HepG2 (cell line): Measurements from ENCODE around the gene PSMD5. TPM values are rescaled to one million over a fixed set of nuclear protein-coding genes. Genes with fewer than 3 reads are reported as not detected.

Source experiments
- ATF3 ChIP-seq: sonication (generic); formaldehyde crosslinking; IDR thresholded peaks from 2 replicates; pipeline ENCODE4 v1.4.0; 2020; ENCODE audit warnings: missing genetic modification reagents
- HMGXB3 ChIP-seq: sonication (generic); formaldehyde crosslinking; IDR thresholded peaks from 2 replicates; pipeline ENCODE4 v1.4.0; 2020; ENCODE audit warnings: missing genetic modification reagents, borderline replicate concordance
- TAF15 ChIP-seq: fragments of 200-400 bp; formaldehyde crosslinking; IDR thresholded peaks from one replicate; pipeline ENCODE4 v1.6.1; 2018; ENCODE audit warnings: mild to moderate bottlenecking, low read depth, low read length; ENCODE audit not compliant: poor library complexity, severe bottlenecking
- ZBTB4 ChIP-seq: sonication (generic); formaldehyde crosslinking; IDR thresholded peaks from 2 replicates; pipeline ENCODE4 v1.4.0; 2020; ENCODE audit warnings: missing genetic modification reagents, mild to moderate bottlenecking, borderline replicate concordance
- ZHX1 ChIP-seq: sonication (generic); formaldehyde crosslinking; IDR thresholded peaks from 2 replicates; pipeline ENCODE4 v1.8.1; 2022; ENCODE audit warnings: low read depth, mild to moderate bottlenecking, missing genetic modification reagents
- ZKSCAN8 ChIP-seq: IDR thresholded peaks from 2 replicates; pipeline ENCODE4 v1.6.1; 2016; ENCODE audit warnings: borderline replicate concordance, missing genetic modification reagents, missing compliant biosample characterization
- ZNF138 ChIP-seq: sonication (generic); formaldehyde crosslinking; IDR thresholded peaks from 2 replicates; pipeline ENCODE4 v1.5.0; 2020; ENCODE audit warnings: mild to moderate bottlenecking, low read depth, missing genetic modification reagents
- ZNF205 ChIP-seq: IDR thresholded peaks from 2 replicates; pipeline ENCODE4 v1.6.1; 2018; ENCODE audit warnings: missing biosample characterization, missing genetic modification reagents
- ZNF264 ChIP-seq: sonication (generic); formaldehyde crosslinking; IDR thresholded peaks from 2 replicates; pipeline ENCODE4 v1.4.0; 2020; ENCODE audit warnings: missing genetic modification reagents
- ZNF33A ChIP-seq: sonication (generic); formaldehyde crosslinking; IDR thresholded peaks from 2 replicates; pipeline ENCODE4 v1.5.1; 2020; ENCODE audit warnings: missing genetic modification reagents, mild to moderate bottlenecking, moderate library complexity, borderline replicate concordance
- ZNF343 ChIP-seq: sonication (generic); formaldehyde crosslinking; IDR thresholded peaks from 2 replicates; pipeline ENCODE4 v1.4.0; 2020; ENCODE audit warnings: mild to moderate bottlenecking, missing genetic modification reagents
- ZNF704 ChIP-seq: sonication (generic); formaldehyde crosslinking; IDR thresholded peaks from 2 replicates; pipeline ENCODE4 v1.8.1; 2023; ENCODE audit warnings: mild to moderate bottlenecking, inconsistent platforms, moderate library complexity, missing genetic modification reagents, borderline replicate concordance
- ZNF766 ChIP-seq: sonication (generic); formaldehyde crosslinking; IDR thresholded peaks from 2 replicates; pipeline ENCODE4 v1.5.0; 2020; ENCODE audit warnings: missing genetic modification reagents, borderline replicate concordance
- ZNF883 ChIP-seq: sonication (generic); formaldehyde crosslinking; IDR thresholded peaks from 2 replicates; pipeline ENCODE4 v1.5.1; 2020; ENCODE audit warnings: mild to moderate bottlenecking, missing genetic modification reagents; ENCODE audit errors: not compliant biosample characterization
- polyA plus RNA-seq, 8 experiments: library from polyadenylated mRNA; depleted of rRNA in 3 of 8; stranded (reverse) in 7 of 8; unstranded in 1 of 8; fragments of >200 nt; fragmentation: Illumina TruSeq in 4 of 8; extraction: Trizol in 4 of 8; gene quantifications; 2 replicates each; pipeline versions ENCODE4 v1.2.1 to v1.2.3, GENCODE V29; 2011 to 2016; ENCODE audit warnings: low read depth in 4 of 8, missing spikeins in 1 of 8, mixed read lengths in 1 of 8; ENCODE audit not compliant: insufficient read depth in 1 of 8
- total RNA-seq, 5 experiments: library from RNA; depleted of rRNA; stranded (reverse); fragments of >200 nt; fragmentation: Illumina TruSeq; extraction: Trizol; gene quantifications; 2 replicates each; pipeline ENCODE4 v1.2.3, GENCODE V29; 2016; ENCODE audit warnings: low read depth in 1 of 5

PSMD5 gene
- total and polyA plus RNA-seq, 2 of the 13 experiments (the other 11 are each of a cell fraction or from before 2014, with no cell fraction given): 12.7 to 18.1 TPM

GRCh38 chr9:120792898-120793765 is 49.6 kb downstream of the PSMD5 start, which contains the start of gene FBXW2 (continued):
- TF ChIP-seq HMGXB3 (CRISPR knock-in tag) (peak; percentile 86; the same call in 1 of the 2 replicates), ZNF33A (CRISPR knock-in tag) (no peak), ZNF264 (CRISPR knock-in tag) (peak; percentile 58), ATF3 (CRISPR knock-in tag) (no peak), ZKSCAN8 (peak; percentile 60; the same call in 1 of the 2 replicates), TAF15 (peak; percentile 75), ZHX1 (CRISPR knock-in tag) (peak; percentile 84), ZNF704 (CRISPR knock-in tag) (no peak; the same call in 1 of the 2 replicates), ZBTB4 (no peak; the same call in 1 of the 2 replicates), ZNF343 (CRISPR knock-in tag) (0 out of 2 replicates have a peak, but pooled peaks have one; percentile 31), ZNF766 (CRISPR knock-in tag) (no peak; the same call in 1 of the 2 replicates), ZNF883 (CRISPR knock-in tag) (peak; percentile 91), ZNF205 (CRISPR knock-in tag) (peak; percentile 92), ZNF138 (CRISPR knock-in tag) (0 out of 2 replicates have a peak, but pooled peaks have one; percentile 35)
